Tibial nerve (tissue), 3 donors: Measurements from ENCODE around the gene RREB1.

Experiments
- POLR2A ChIP-seq, 2 donors: fragments of 450-650 bp; IDR thresholded peaks; one replicate each; pipeline ENCODE4 v1.6.1; 2017; ENCODE audit warnings: antibody characterized with exemption in 2 of 2, mild to moderate bottlenecking in 2 of 2, moderate library complexity in 2 of 2
- TF ChIP-seq, protein P1 (sequence below), 5 experiments: fragments of 200-600 bp in 3 of 5; fragments of 450-650 bp in 2 of 5; sonication (generic) in 3 of 5; IDR thresholded peaks; one replicate each; pipeline ENCODE4 v1.5.1; 2016 to 2019; ENCODE audit warnings: antibody characterized with exemption in 5 of 5, mild to moderate bottlenecking in 3 of 5, moderate library complexity in 2 of 5

DNA sequence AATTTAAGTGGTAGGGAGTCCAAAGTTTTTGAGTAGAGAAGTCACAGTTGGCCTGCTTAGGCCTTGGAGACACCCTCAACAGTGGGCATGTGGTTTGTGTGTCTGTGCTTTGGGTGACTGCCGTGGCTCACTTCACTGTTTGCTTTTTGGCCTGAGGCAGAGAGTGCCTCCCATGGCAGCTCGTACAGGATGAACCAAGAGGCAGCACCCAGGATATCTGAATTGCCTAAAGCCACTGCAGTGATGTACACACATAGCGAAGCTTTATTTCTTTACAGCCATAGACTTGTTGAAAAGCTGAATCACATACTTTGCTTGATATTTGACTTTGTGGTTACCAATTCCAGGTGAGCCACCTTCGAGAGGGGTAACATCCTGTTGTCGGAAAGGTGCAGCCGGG is 21.6 kb downstream of the RREB1 start:
- TF ChIP-seq, protein P1, sequence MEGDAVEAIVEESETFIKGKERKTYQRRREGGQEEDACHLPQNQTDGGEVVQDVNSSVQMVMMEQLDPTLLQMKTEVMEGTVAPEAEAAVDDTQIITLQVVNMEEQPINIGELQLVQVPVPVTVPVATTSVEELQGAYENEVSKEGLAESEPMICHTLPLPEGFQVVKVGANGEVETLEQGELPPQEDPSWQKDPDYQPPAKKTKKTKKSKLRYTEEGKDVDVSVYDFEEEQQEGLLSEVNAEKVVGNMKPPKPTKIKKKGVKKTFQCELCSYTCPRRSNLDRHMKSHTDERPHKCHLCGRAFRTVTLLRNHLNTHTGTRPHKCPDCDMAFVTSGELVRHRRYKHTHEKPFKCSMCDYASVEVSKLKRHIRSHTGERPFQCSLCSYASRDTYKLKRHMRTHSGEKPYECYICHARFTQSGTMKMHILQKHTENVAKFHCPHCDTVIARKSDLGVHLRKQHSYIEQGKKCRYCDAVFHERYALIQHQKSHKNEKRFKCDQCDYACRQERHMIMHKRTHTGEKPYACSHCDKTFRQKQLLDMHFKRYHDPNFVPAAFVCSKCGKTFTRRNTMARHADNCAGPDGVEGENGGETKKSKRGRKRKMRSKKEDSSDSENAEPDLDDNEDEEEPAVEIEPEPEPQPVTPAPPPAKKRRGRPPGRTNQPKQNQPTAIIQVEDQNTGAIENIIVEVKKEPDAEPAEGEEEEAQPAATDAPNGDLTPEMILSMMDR (IDR thresholded peaks at IDR 0.05): no peak
- TF ChIP-seq POLR2A (IDR thresholded peaks at IDR 0.05): no peak
